ENCODE measurements around the gene PRDM8.

- no peak for TF ChIP-seq CTCF (IDR thresholded peaks at IDR 0.05)
- no peak for TF ChIP-seq POLR2A (IDR thresholded peaks at IDR 0.05)
- no peak for TF ChIP-seq POLR2AphosphoS5 (IDR thresholded peaks at IDR 0.05)
These were observed 56.2 kb downstream of the PRDM8 start for GRCh38 chr4:80253510-80253909.

Measured in breast epithelium (tissue), 3 donors.